ENCODE measurements around the gene DMRTA2.

The DMRTA2 gene

GRCh38 chr1:50423670-50424000 is 392 bp upstream of the DMRTA2 start:
- POLR2A ChIA-PET: interaction anchor here (0.6 to 2.9 kb wide), 8 partner anchors 9 to 1592 kb away, joined by 3 to 16 read pairs (median 4); no protein-coding TSS in a partner anchor
- TF ChIP-seq SP1 (IDR thresholded peaks at IDR 0.05): no peak
- TF ChIP-seq PKNOX1 (IDR thresholded peaks at IDR 0.05): no peak
- TF ChIP-seq ELF4 (IDR thresholded peaks at IDR 0.05): no peak
- TF ChIP-seq L3MBTL2 (conservative IDR thresholded peaks at IDR 0.05): no peak
- TF ChIP-seq NFRKB (IDR thresholded peaks at IDR 0.05): no peak
- no peak for TF ChIP-seq FOXK2 (IDR thresholded peaks at IDR 0.05)
- CTCF ChIA-PET: interaction anchor here (0.6 to 0.9 kb wide), 3 partner anchors 81 to 181 kb away, joined by 3 to 4 read pairs (median 4); no protein-coding TSS in a partner anchor
- DNase-seq (ENCODE audit: extremely low spot score): no peak

GRCh38 chr1:50422675-50422945 is 633 bp downstream of the DMRTA2 start:
- TF ChIP-seq SUZ12 (IDR thresholded peaks at IDR 0.05) (no peak), CTBP1 (IDR thresholded peaks at IDR 0.05; ENCODE audit: borderline replicate concordance) (no peak), LEF1 (IDR thresholded peaks at IDR 0.05; ENCODE audit: borderline replicate concordance) (no peak), L3MBTL2 (conservative IDR thresholded peaks at IDR 0.05) (no peak), BHLHE40 (IDR thresholded peaks at IDR 0.05; ENCODE audit: borderline replicate concordance) (no peak), FOXK2 (IDR thresholded peaks at IDR 0.05) (no peak), ARNT (IDR thresholded peaks at IDR 0.05) (no peak), ELF4 (IDR thresholded peaks at IDR 0.05) (no peak), NFRKB (IDR thresholded peaks at IDR 0.05) (no peak), SP1 (IDR thresholded peaks at IDR 0.05) (no peak)
- POLR2A ChIA-PET: interaction anchor here (0.8 to 2.9 kb wide), 7 partner anchors 8 to 200 kb away, joined by 3 to 16 read pairs (median 3); no protein-coding TSS in a partner anchor
- no peak for DNase-seq (ENCODE audit: extremely low spot score)
- CTCF ChIA-PET: no interaction called here

DNA sequence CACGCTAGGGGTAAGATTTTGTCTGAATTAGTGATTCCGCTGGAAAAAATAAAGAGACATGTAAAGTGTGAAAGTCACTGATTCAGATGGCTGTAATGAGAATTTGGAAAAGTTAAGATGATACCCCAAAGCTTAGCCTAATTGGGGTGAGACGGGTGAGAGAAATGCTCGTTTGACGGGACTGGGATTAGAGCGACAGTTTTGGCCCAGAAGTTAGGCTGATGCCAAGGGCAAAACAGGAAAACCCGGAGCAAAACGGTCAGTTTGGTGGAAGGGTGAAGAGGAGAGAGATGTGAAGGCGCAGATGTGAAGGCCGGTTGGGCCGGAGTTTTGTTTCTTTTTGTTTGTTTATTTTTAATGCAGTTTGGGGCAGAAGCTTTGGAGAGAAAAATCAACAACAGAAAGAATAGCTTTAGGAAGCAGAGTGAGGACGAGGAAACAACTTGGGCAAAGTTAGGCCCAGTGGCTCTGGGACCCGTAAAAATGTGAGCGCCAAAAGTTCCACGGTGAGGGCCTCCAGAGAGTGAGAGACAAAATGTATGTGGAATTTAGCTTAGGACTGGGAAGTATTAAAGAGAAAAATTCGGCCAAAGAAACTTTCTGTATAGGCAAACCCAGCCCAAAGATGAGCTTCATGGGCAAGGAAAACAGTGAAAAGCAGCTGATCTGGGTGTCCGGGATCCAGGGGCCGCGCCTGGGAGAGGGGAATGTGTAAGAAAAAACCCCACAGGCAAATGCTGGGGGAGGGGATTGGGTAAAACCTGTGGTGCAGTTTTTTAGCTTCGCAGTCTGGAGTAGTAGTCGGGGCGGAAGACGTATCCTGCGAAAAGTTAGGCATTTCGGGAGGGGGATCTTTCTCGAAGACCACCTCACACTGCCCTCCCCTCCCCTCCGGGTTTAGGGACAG is 1.2 kb downstream of the DMRTA2 start:
- no peak for TF ChIP-seq NFRKB (IDR thresholded peaks at IDR 0.05)
- no peak for TF ChIP-seq L3MBTL2 (conservative IDR thresholded peaks at IDR 0.05)
- TF ChIP-seq CTBP1 (IDR thresholded peaks at IDR 0.05; ENCODE audit: borderline replicate concordance): no peak
- no peak for TF ChIP-seq ELF4 (IDR thresholded peaks at IDR 0.05)
- TF ChIP-seq SP1 (IDR thresholded peaks at IDR 0.05): no peak
- no peak for TF ChIP-seq ZNF384 (IDR thresholded peaks at IDR 0.05)
- POLR2A ChIA-PET: interaction anchor here (0.8 to 2.9 kb wide), 7 partner anchors 8 to 201 kb away, joined by 3 to 16 read pairs (median 3); no protein-coding TSS in a partner anchor
- CTCF ChIA-PET: no interaction called here
- peak; percentile 1 for DNase-seq (ENCODE audit: extremely low spot score)

DNA sequence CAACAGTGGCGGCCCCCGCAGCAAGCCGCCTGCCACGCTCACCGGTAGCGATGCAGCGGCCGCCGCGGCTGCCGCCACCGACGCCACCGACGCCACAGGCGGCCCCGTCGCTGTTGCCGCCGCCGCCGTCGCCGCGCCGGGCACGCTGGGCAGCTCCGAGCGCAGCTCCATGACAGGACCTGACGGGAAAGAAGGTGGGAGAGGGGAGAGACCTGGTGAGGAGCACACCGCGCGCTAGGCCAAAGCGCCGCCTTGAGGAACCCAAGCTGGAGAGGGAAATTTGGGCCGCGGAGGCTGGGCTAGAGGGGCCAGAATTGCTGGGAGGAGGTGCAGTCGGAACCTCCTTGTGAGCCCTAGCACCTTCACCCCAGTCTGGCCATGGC is 1.9 kb downstream of the DMRTA2 start:
- POLR2A ChIA-PET: no interaction called here
- TF ChIP-seq ARNT (IDR thresholded peaks at IDR 0.05) (no peak), LEF1 (IDR thresholded peaks at IDR 0.05; ENCODE audit: borderline replicate concordance) (no peak), SP1 (IDR thresholded peaks at IDR 0.05) (no peak)
- DNase-seq (ENCODE audit: extremely low spot score): no peak
- CTCF ChIA-PET: no interaction called here

DNA sequence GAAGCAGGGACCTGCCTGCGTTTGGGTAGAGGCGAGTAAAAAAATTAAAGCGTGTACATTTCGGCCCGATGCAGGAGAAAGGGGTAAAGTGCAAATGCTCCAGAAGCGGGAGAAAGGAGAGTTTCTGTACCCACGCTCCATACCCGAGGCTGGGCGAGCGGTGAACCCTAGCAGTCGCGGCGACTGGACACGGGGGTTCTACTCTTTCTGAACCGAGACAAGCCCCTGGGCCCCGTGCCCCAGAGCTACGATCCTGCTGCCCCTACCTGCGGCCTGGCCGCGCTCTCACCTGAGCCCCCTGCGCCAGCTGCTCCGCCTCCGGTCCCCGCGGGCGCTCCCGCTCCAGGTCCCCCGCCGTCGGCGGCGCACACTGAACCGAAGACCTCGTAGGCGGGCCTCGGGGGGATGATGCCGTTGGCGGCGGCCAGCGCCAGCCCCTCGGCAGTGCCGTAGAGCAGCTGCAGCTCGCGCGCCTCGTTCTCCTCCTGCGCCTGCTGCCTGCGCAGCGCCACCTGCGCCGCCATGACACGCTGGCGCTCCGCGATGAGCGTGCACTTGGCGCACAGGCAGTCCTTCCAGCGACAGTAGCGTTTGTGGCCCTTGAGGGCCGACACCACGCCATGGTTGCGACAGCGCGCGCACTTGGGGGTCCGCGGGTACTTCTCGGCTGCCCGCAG is 2.4 kb downstream of the DMRTA2 start:
- CTCF ChIA-PET: no interaction called here
- TF ChIP-seq HDGF (IDR thresholded peaks at IDR 0.05; ENCODE audit: borderline replicate concordance) (no peak), ELF4 (IDR thresholded peaks at IDR 0.05) (no peak), LEF1 (IDR thresholded peaks at IDR 0.05; ENCODE audit: borderline replicate concordance) (no peak), FOXK2 (IDR thresholded peaks at IDR 0.05) (no peak), BHLHE40 (IDR thresholded peaks at IDR 0.05; ENCODE audit: borderline replicate concordance) (no peak), FOXA1 (IDR thresholded peaks at IDR 0.05) (no peak), PKNOX1 (IDR thresholded peaks at IDR 0.05) (no peak)
- POLR2A ChIA-PET: no interaction called here
- DNase-seq (ENCODE audit: extremely low spot score): peak; percentile 3

- ChIA-PET CTCF (no interaction called here), POLR2A (no interaction called here)
- DNase-seq (ENCODE audit: extremely low spot score): peak; percentile 1
- TF ChIP-seq ELF4 (IDR thresholded peaks at IDR 0.05) (no peak), FOXA1 (IDR thresholded peaks at IDR 0.05) (no peak), TARDBP (IDR thresholded peaks at IDR 0.05) (no peak), FOXM1 (IDR thresholded peaks at IDR 0.05; ENCODE audit: borderline replicate concordance) (no peak), SUZ12 (IDR thresholded peaks at IDR 0.05) (no peak), SP1 (IDR thresholded peaks at IDR 0.05) (no peak), L3MBTL2 (conservative IDR thresholded peaks at IDR 0.05) (no peak), HDGF (IDR thresholded peaks at IDR 0.05; ENCODE audit: borderline replicate concordance) (no peak)
These were observed 3.2 kb downstream of the DMRTA2 start for GRCh38 chr1:50419907-50420677.

Measured in HEK293T (cell line).